ENCODE measurements around the gene SIM1.
A peak's percentile ranks its signal among the peaks of the same experiment; 100 is the strongest.

Gene SIM1

GRCh38 chr6:100344761-100345160 lies 120.0 kb downstream of the SIM1 start:
- no peaks in the 10 kb centered on the region for H3K36me3 ChIP-seq (ENCODE audit: insufficient read depth, low read length)
- H3K4me2 ChIP-seq (ENCODE audit: low read depth, low read length, poor library complexity, severe bottlenecking) = no peak overlapping the region
- H2AFZ ChIP-seq (ENCODE audit: low read length) = peak overlapping the region; percentile 72
- H3K9me3 ChIP-seq (ENCODE audit: insufficient read depth, low read depth, low read length) = no peaks in the 10 kb centered on the region
- no peaks in the 10 kb centered on the region for H3K9me2 ChIP-seq (replicated peaks; ENCODE audit: low read depth, low read length)
- no peak overlapping the region for H3K4me3 ChIP-seq (ENCODE audit: low read length, poor library complexity, severe bottlenecking)
- no peaks in the 10 kb centered on the region for H4K20me1 ChIP-seq (ENCODE audit: insufficient read depth, low read length, poor library complexity, severe bottlenecking)
- TF ChIP-seq, protein P1, sequence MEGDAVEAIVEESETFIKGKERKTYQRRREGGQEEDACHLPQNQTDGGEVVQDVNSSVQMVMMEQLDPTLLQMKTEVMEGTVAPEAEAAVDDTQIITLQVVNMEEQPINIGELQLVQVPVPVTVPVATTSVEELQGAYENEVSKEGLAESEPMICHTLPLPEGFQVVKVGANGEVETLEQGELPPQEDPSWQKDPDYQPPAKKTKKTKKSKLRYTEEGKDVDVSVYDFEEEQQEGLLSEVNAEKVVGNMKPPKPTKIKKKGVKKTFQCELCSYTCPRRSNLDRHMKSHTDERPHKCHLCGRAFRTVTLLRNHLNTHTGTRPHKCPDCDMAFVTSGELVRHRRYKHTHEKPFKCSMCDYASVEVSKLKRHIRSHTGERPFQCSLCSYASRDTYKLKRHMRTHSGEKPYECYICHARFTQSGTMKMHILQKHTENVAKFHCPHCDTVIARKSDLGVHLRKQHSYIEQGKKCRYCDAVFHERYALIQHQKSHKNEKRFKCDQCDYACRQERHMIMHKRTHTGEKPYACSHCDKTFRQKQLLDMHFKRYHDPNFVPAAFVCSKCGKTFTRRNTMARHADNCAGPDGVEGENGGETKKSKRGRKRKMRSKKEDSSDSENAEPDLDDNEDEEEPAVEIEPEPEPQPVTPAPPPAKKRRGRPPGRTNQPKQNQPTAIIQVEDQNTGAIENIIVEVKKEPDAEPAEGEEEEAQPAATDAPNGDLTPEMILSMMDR (conservative IDR thresholded peaks at IDR 0.05; ENCODE audit: low read length) = no peak
- no peak for TF ChIP-seq EZH2phosphoT487 (IDR thresholded peaks at IDR 0.05; ENCODE audit: borderline replicate concordance)
- no peaks in the 10 kb centered on the region for H3K79me2 ChIP-seq (ENCODE audit: insufficient read depth, low read length)
- H3K9ac ChIP-seq (ENCODE audit: low read depth, low read length, poor library complexity, severe bottlenecking) = no peak overlapping the region
- H3F3A ChIP-seq (ENCODE audit: low read depth) = peaks cover 10% of the 10 kb centered on the region
- H3K27me3 ChIP-seq (ENCODE audit: insufficient read depth, low read length, poor library complexity, severe bottlenecking) = no peaks in the 10 kb centered on the region
- H3K4me1 ChIP-seq (ENCODE audit: insufficient read depth, low read length, poor library complexity, severe bottlenecking) = peaks cover 79% of the 10 kb centered on the region

- no peaks in the 10 kb centered on the region for H3K36me3 ChIP-seq (ENCODE audit: insufficient read depth, low read length)
- H3K4me1 ChIP-seq (ENCODE audit: insufficient read depth, low read length, poor library complexity, severe bottlenecking) = peaks cover 75% of the 10 kb centered on the region
- TF ChIP-seq, protein P1 (conservative IDR thresholded peaks at IDR 0.05; ENCODE audit: low read length) = no peak
- no peak for TF ChIP-seq EZH2phosphoT487 (IDR thresholded peaks at IDR 0.05; ENCODE audit: borderline replicate concordance)
- H3K9me2 ChIP-seq (replicated peaks; ENCODE audit: low read depth, low read length) = no peaks in the 10 kb centered on the region
- no peak overlapping the region for H2AFZ ChIP-seq (ENCODE audit: low read length)
- H3K4me2 ChIP-seq (ENCODE audit: low read depth, low read length, poor library complexity, severe bottlenecking) = no peak overlapping the region
- H3K4me3 ChIP-seq (ENCODE audit: low read length, poor library complexity, severe bottlenecking) = no peak overlapping the region
- no peaks in the 10 kb centered on the region for H3K9me3 ChIP-seq (ENCODE audit: insufficient read depth, low read depth, low read length)
- H3K27me3 ChIP-seq (ENCODE audit: insufficient read depth, low read length, poor library complexity, severe bottlenecking) = no peaks in the 10 kb centered on the region
- peaks cover 10% of the 10 kb centered on the region for H3F3A ChIP-seq (ENCODE audit: low read depth)
- no peak overlapping the region for H3K9ac ChIP-seq (ENCODE audit: low read depth, low read length, poor library complexity, severe bottlenecking)
- no peaks in the 10 kb centered on the region for H3K79me2 ChIP-seq (ENCODE audit: insufficient read depth, low read length)
- no peaks in the 10 kb centered on the region for H4K20me1 ChIP-seq (ENCODE audit: insufficient read depth, low read length, poor library complexity, severe bottlenecking)
Observed at GRCh38 chr6:100344321-100344720, 120.4 kb downstream of the SIM1 start.

DNA sequence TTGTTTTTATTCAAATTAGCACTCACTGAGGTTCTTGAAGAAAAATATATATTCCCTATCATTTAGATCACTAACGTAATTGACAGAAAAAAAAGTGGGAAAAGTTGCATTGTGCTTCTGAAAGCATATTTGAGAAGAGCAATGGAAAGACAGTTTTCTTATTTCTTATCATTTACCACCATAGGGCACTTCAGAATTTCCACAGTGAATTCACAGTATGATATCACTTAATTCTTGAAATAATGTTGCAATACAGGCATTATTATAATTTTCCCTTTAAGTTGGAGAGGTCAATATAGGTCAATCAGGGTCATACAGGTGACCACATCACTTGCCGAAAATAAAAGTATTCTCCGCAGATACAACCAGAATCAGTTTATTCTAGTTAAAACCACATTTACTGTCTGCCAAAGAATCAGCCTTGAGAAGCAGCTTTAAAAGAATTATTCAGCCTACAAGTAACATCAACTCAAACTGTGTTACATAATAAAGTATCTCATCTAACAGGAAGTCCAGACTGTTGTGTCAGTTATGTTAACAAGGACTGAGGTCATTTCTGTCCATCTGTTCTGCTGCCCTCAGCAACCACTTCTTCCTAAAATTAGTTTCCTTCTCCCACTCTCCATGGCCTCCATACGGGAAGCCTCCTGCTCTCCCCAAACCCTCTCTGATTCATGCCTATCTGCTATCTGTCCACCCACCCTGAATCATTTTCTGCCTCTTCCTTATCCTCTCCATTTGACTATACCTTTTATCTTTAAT lies 121.2 kb downstream of the SIM1 start:
- Histone ChIP-seq H3K9me2 (replicated peaks; ENCODE audit: low read depth, low read length) (no peaks in the 10 kb centered on the region), H3K79me2 (ENCODE audit: insufficient read depth, low read length) (no peaks in the 10 kb centered on the region), H3K4me3 (ENCODE audit: low read length, poor library complexity, severe bottlenecking) (peak overlapping the region; percentile 12), H3K36me3 (ENCODE audit: insufficient read depth, low read length) (no peaks in the 10 kb centered on the region), H3K4me2 (ENCODE audit: low read depth, low read length, poor library complexity, severe bottlenecking) (peak overlapping the region; percentile 52), H3F3A (ENCODE audit: low read depth) (peaks cover 8% of the 10 kb centered on the region), H3K9me3 (ENCODE audit: insufficient read depth, low read depth, low read length) (no peaks in the 10 kb centered on the region), H3K4me1 (ENCODE audit: insufficient read depth, low read length, poor library complexity, severe bottlenecking) (peaks cover 67% of the 10 kb centered on the region), H3K27me3 (ENCODE audit: insufficient read depth, low read length, poor library complexity, severe bottlenecking) (no peaks in the 10 kb centered on the region), H3K9ac (ENCODE audit: low read depth, low read length, poor library complexity, severe bottlenecking) (peak overlapping the region; percentile 12), H2AFZ (ENCODE audit: low read length) (no peak overlapping the region; the same call in 1 of the 2 replicates), H4K20me1 (ENCODE audit: insufficient read depth, low read length, poor library complexity, severe bottlenecking) (no peaks in the 10 kb centered on the region)
- TF ChIP-seq EZH2phosphoT487 (IDR thresholded peaks at IDR 0.05; ENCODE audit: borderline replicate concordance) = no peak
- TF ChIP-seq, protein P1 (conservative IDR thresholded peaks at IDR 0.05; ENCODE audit: low read length) = no peak
